ENCODE data around the gene TMEM269. TPM values are rescaled to one million over a fixed set of nuclear protein-coding genes. Genes with fewer than 3 reads are reported as not detected.
"Not testable (repeated sequence)": the region's sequence is repeated elsewhere in the genome, so short reads cannot be mapped to it uniquely, and the experiment has no call there.

Gene TMEM269
- total RNA-seq, 2 experiments from 2014 or later: 0.15 to 0.33 TPM

DNA sequence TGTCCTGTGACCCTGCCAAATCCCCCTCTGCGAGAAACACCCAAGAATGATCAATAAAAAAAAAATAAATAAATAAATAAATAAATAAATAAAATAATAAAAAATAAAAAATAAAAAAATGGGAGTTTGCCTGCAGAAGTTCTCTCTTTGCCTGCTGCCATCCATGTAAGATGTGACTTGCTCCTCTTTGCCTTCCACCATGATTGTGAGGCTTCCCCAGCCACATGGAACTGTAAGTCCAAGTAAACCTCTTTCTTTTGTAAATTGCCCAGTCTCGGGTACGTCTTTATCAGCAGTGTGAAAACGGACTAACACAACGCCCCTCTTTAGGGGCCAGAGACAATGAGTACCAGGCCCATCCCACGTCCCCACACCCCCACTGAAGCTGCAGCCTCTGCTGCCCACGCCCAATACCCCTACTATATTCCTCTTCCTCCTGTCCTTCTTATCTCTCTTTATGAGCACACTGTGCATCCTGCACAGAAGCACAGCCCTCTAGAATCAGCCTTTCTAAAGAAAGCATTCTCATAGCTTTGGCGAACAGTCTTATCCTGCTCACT lies 33.2 kb upstream of the TMEM269 start:
- H3K4me1 Mint-ChIP-seq (ENCODE audit: low read depth); H3K27ac Mint-ChIP-seq; H3K9me3 Mint-ChIP-seq; intact Hi-C loops (cut with micrococcal nuclease); DNase-seq; POLR2A ChIA-PET; H3K4me3 Mint-ChIP-seq; CTCF ChIA-PET; H3K27me3 Mint-ChIP-seq: not testable (repeated sequence)
- peaks cover 58% of the 10 kb centered on the region for H3K36me3 Mint-ChIP-seq

DNA sequence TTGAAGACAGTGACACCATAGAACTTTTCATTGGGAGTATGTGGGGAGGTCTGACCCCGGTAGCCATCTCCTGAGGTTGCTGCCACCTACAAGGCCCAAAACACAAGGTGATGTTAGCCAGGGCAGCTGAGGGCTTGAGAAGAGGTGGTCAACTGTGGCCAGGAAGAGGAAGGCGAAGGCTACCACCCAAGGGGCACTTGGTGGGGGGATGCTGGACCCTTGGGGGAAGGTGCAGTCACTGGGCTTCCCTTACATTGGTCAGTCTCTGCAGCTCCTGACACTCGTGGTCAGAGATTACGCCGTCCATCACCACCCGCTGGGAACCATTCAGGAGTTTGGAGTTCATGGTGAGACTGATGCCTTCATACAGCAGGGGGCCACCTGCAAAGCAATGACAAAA lies 32.5 kb upstream of the TMEM269 start:
- intact Hi-C loops (cut with micrococcal nuclease): no loop called here
- H3K9me3 Mint-ChIP-seq: no peaks in the 10 kb centered on the region
- no peak overlapping the region for H3K27ac Mint-ChIP-seq
- no peaks in the 10 kb centered on the region for H3K4me1 Mint-ChIP-seq (ENCODE audit: low read depth)
- H3K4me3 Mint-ChIP-seq: no peak overlapping the region
- ChIA-PET CTCF (interaction anchor here (0.8 kb wide), 1 partner anchor 161 kb away, joined by 3 read pairs; no protein-coding TSS in a partner anchor), POLR2A (no interaction called here)
- H3K36me3 Mint-ChIP-seq: peaks cover 60% of the 10 kb centered on the region
- H3K27me3 Mint-ChIP-seq: no peaks in the 10 kb centered on the region
- DNase-seq: no peak

DNA sequence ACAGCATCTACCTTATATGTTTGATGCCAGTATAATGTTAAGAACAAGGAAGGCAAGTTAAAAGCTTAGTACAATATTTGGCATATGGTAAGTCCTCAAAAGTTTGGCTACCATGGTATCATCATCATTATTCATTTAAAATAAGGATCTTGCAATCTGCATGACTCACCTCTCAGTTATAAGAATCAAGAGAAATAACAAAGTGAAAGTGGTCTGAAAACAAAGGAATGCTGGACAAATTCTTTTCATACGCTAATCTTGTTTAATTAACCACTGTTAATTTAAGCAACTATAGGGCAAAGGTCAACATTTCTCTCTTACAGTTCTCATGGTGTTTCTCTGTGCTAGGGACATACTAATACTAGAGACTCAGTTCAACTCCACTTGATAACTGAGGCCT lies 31.7 kb upstream of the TMEM269 start:
- ChIA-PET CTCF (interaction anchor here (0.8 kb wide), 1 partner anchor 160 kb away, joined by 3 read pairs; no protein-coding TSS in a partner anchor), POLR2A (no interaction called here)
- H3K4me1 Mint-ChIP-seq (ENCODE audit: low read depth): no peaks in the 10 kb centered on the region
- H3K36me3 Mint-ChIP-seq: peaks cover 61% of the 10 kb centered on the region
- H3K4me3 Mint-ChIP-seq: no peak overlapping the region
- DNase-seq: no peak
- H3K9me3 Mint-ChIP-seq: no peaks in the 10 kb centered on the region
- no peak overlapping the region for H3K27ac Mint-ChIP-seq
- no peaks in the 10 kb centered on the region for H3K27me3 Mint-ChIP-seq
- intact Hi-C loops (cut with micrococcal nuclease): no loop called here

DNA sequence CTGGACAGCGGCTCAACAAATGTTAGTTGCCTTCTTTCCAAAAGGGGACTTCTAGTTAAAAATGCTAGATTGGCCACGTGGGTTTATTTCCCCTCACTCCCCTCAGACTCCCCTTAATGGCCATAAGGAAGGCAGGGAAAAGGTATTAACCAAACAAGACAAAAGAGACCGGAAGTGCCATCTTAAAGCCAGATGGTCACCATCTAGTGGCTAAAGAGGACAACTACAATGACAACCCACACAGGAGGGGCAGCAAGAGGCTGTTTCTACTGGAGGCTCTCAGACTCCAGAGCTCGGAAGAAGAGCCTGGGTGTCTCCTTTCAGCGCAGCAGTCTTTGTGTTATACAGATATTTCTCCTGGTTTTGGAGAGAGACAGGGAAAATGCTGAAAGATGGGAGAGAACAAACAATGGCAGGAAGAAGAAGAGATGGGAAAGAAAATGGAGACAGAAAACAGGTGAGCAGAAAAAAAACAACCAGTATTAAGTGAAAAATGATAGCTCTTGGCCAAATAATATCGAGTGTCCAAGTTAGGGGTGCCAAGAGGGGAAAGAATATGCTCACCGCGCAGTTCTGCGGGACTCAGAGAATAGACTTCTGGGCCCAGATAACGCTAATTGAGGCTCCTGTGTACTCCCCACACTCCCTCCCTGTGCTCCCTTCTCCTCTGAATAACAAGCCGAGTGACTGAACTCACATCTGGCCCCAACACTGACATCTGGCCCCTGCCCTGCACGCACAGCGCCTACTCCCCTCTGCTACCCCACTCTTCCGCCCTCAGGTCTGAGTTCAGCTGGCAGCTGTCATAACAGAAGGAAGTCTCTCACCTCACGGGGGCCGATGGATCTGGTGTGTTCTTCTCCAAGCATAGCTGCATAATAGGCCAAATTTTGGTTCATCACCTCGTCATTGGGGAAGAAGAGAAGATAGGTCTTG lies 27.6 kb upstream of the TMEM269 start:
- Mint-ChIP-seq H3K27ac (no peak overlapping the region), H3K36me3 (peaks cover 40% of the 10 kb centered on the region), H3K9me3 (no peaks in the 10 kb centered on the region), H3K27me3 (no peaks in the 10 kb centered on the region), H3K4me1 (ENCODE audit: low read depth) (no peaks in the 10 kb centered on the region), H3K4me3 (no peak overlapping the region)
- CTCF ChIA-PET: interaction anchor here (1.8 to 3.2 kb wide), 4 partner anchors 9 to 179 kb away, joined by 4 to 12 read pairs (median 11); partner anchors contain the start of genes C1orf50 and P3H1
- intact Hi-C loops (cut with micrococcal nuclease): no loop called here
- POLR2A ChIA-PET: interaction anchor here (0.8 kb wide), 1 partner anchor 10 kb away, joined by 4 read pairs; the partner anchor contains the start of genes C1orf50 and P3H1
- DNase-seq: no peak

DNA sequence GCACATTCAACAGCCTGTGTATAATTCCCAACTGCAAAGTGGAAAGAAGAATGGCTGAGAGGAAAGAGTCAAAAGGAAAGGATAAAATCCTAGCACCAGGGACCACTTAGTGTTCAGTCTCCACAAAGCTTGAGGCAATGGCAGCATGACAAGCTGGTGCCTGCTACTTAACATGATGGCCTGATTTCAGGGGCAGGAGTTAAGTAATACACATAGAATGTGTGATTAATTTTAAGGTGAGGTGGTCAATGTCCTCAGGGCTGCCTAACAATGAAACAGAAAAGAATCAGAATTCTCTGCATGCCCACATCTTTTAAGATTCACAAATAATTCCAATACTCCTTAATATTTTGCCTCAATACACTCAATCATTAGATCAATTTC lies 26.9 kb upstream of the TMEM269 start:
- ChIA-PET POLR2A (interaction anchor here (0.8 kb wide), 1 partner anchor 9 kb away, joined by 4 read pairs; the partner anchor contains the start of genes C1orf50 and P3H1), CTCF (interaction anchor here (1.8 to 3.2 kb wide), 4 partner anchors 9 to 180 kb away, joined by 4 to 12 read pairs (median 11); partner anchors contain the start of genes C1orf50 and P3H1)
- no peak overlapping the region for H3K27ac Mint-ChIP-seq
- no peaks in the 10 kb centered on the region for H3K4me1 Mint-ChIP-seq (ENCODE audit: low read depth)
- H3K9me3 Mint-ChIP-seq: no peaks in the 10 kb centered on the region
- intact Hi-C loops (cut with micrococcal nuclease): no loop called here
- no peaks in the 10 kb centered on the region for H3K27me3 Mint-ChIP-seq
- H3K36me3 Mint-ChIP-seq: peaks cover 33% of the 10 kb centered on the region
- DNase-seq: no peak
- no peak overlapping the region for H3K4me3 Mint-ChIP-seq

DNA sequence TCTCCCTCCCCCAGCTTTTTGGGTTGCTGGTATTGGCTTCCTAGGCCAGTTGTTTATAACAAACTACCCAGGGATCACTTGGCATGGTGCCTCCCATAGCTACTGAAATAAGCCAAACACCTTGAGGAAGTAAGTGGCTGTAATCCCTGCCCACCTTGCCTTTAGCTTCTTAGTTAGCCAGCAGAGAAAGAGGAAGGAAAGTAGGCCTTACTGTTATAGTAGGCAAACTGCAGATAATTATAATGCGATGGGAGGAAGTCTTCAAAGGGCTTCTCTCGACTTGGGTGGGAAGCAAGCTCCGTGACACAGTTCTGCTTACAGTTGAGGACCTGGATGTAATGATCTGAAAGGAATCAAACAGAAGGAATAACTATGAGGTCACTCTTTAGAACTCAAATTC lies 26.1 kb upstream of the TMEM269 start:
- no peaks in the 10 kb centered on the region for H3K9me3 Mint-ChIP-seq
- H3K36me3 Mint-ChIP-seq: peaks cover 33% of the 10 kb centered on the region
- H3K4me3 Mint-ChIP-seq: no peak overlapping the region
- intact Hi-C loops (cut with micrococcal nuclease): no loop called here
- H3K27me3 Mint-ChIP-seq: no peaks in the 10 kb centered on the region
- no peak overlapping the region for H3K27ac Mint-ChIP-seq
- ChIA-PET POLR2A (no interaction called here), CTCF (interaction anchor here (0.6 to 3.2 kb wide), 5 partner anchors 9 to 180 kb away, joined by 3 to 12 read pairs (median 4); no protein-coding TSS in a partner anchor)
- DNase-seq: no peak
- no peaks in the 10 kb centered on the region for H3K4me1 Mint-ChIP-seq (ENCODE audit: low read depth)

DNA sequence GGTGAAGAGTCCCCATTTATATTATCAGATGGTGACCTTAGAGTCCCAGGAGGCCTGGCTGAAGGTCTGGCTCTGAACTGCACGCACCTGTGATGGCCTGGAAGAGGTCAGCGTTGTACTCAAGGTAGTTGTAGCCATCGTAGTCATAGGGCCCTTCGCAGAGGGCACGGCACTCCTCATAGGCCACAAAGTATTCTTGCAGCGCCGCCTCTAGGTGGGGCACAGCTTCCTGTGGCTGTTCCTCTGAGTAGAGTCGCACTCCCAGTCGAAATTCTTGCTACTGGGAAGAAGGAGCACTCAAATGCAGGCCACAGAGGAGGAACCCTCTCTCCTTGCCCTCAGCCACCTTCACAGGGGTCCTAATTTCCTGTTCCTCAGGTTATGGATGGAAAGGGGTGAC lies 25.7 kb upstream of the TMEM269 start:
- H3K4me3 Mint-ChIP-seq: no peak overlapping the region

DNA sequence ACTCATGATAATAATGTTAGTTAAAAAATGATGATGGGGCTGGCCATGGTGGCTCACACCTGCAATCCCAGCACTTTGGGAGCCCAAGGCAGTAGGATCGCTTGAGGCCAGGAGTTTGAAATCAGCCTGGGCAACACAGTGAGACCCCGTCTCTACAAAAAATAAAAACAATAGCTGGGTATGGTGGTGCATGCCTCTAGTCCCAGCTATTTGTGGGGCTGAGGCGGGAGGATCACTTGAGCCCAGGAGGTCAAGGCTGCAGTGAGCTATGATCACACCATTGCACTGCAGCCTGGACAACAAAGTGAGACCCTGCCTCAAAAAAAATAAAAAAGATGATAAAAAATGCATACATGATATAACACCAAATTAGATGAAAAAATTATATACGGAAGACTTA lies 23.2 kb upstream of the TMEM269 start:
- H3K36me3 Mint-ChIP-seq: peaks cover 13% of the 10 kb centered on the region

More for the DNA sequence above, 25.7 kb upstream of the TMEM269 start:
- Mint-ChIP-seq H3K27ac (no peak overlapping the region), H3K27me3 (no peaks in the 10 kb centered on the region), H3K9me3 (no peaks in the 10 kb centered on the region), H3K4me1 (ENCODE audit: low read depth) (no peaks in the 10 kb centered on the region), H3K36me3 (peaks cover 29% of the 10 kb centered on the region)
- intact Hi-C loops (cut with micrococcal nuclease): no loop called here
- CTCF ChIA-PET: interaction anchor here (1.7 to 3.2 kb wide), 3 partner anchors 9 to 181 kb away, joined by 4 to 12 read pairs (median 11); no protein-coding TSS in a partner anchor
- no peak for DNase-seq
- POLR2A ChIA-PET: no interaction called here

DNA sequence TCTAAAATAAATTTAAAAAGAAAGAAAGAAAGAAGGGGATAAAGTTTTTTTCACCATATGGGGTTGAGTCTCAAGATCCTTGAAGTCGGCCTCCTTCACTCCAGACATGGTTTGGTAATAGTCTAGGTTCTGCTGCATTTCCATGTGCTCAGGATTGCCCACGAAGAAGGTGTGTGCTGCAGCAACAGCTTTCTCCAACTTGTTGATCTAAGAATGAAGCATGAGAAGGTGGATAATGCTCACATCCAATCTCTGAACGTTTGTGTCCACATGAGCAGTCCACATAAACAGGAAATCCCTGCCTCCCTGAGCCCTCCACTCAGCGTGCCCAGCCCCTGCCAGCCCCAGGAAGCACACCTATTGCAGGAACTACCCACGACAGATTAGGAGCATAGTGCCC lies 22.5 kb upstream of the TMEM269 start:
- CTCF ChIA-PET: no interaction called here
- POLR2A ChIA-PET: interaction anchor here (0.6 kb wide), 1 partner anchor 84 kb away, joined by 3 read pairs; the partner anchor contains the start of gene ZNF691
- Mint-ChIP-seq H3K27me3 (no peaks in the 10 kb centered on the region), H3K4me1 (ENCODE audit: low read depth) (peaks cover 2% of the 10 kb centered on the region), H3K4me3 (no peak overlapping the region), H3K9me3 (no peaks in the 10 kb centered on the region), H3K36me3 (peaks cover 6% of the 10 kb centered on the region), H3K27ac (no peak overlapping the region)
- no peak for DNase-seq
- intact Hi-C loops (cut with micrococcal nuclease): no loop called here

More for the DNA sequence above, 23.2 kb upstream of the TMEM269 start:
- no peak for DNase-seq
- POLR2A ChIA-PET: no interaction called here
- Mint-ChIP-seq H3K4me3 (no peak overlapping the region), H3K27ac (no peak overlapping the region), H3K4me1 (ENCODE audit: low read depth) (peaks cover 2% of the 10 kb centered on the region), H3K27me3 (no peaks in the 10 kb centered on the region), H3K9me3 (no peaks in the 10 kb centered on the region)
- CTCF ChIA-PET: no interaction called here
- intact Hi-C loops (cut with micrococcal nuclease): no loop called here

DNA sequence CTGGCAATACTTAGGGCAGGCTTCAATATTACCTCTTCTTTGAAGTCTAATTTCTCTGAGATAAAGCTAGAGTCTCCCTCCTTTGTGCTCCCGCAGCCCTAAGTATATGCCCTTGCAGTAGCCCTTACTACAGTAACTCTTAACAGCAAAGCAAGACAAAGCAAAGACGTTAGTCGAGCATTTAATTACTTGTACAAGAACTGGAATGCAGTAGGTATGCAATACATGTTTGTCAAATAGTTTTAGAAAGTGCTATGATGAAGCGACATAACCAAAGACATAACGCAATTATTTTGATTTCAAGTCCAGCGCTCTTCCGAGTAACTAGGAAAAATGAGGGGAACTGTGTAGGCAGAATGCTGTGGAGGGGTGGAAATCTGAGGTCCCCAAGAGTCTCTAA lies 19.5 kb upstream of the TMEM269 start:
- CTCF ChIA-PET: interaction anchor here (0.9 to 3.8 kb wide), 7 partner anchors 12 to 309 kb away, joined by 4 to 29 read pairs (median 11); no protein-coding TSS in a partner anchor
- H3K9me3 Mint-ChIP-seq: no peaks in the 10 kb centered on the region
- peaks cover 25% of the 10 kb centered on the region for H3K4me1 Mint-ChIP-seq (ENCODE audit: low read depth)
- DNase-seq: no peak
- no peaks in the 10 kb centered on the region for H3K27me3 Mint-ChIP-seq
- no peak overlapping the region for H3K4me3 Mint-ChIP-seq
- intact Hi-C loops (cut with micrococcal nuclease): loop anchor here (5.0 kb wide), 2 partner anchors 157 to 308 kb away; partner anchors contain the start of genes PPCS and ZMYND12
- H3K27ac Mint-ChIP-seq: no peak overlapping the region
- H3K36me3 Mint-ChIP-seq: peaks cover 7% of the 10 kb centered on the region
- POLR2A ChIA-PET: interaction anchor here (2.0 to 3.2 kb wide), 4 partner anchors 82 to 107 kb away, joined by 5 to 32 read pairs (median 18); partner anchors contain the start of genes PPIH, YBX1 and ZNF691

DNA sequence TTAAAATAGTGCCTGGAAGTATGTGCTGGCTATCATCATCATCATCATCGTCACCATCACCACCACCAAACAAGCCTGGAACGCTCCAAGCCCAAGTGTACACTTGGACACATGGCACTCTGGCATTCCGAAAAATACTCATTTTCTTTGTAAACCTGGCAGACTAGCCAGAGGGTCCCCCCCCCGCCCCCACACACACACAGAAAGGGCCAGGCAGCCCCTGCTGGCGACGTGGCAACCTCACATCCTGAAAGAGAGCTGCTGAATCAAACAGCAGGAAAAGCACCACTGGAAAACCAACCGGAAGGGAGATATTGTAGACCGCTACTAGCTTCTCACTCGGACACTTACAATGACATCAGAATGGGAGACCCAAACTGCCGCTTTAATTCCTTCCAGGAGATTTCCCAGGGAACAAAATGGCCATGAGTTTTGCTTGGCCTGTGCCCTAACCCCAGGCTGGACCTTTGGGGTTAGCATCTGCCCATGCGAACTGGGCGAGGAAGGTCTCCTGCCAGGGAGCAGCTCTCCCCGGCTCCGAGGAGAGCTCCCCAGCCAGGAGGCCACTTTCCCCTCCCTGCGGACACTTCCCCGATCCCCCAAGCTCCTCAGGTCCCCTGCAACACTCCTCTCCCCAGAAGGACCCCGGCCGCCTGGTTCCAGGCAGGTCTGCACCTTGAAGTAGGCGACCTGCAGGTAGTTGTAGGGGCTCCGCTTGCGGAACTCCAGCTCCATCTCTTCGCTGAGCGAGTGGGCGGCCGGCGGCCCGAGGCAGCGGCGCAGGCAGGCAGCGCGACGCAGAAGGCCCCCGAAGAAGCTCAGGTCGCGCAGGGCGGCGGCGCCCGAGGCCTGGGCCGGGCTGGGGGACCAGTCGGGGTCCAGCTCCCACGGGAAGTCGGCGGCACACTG lies 18.7 kb upstream of the TMEM269 start:
- intact Hi-C loops (cut with micrococcal nuclease): loop anchor here (2.0 to 5.0 kb wide), 5 partner anchors 83 to 407 kb away; partner anchors contain the start of genes CFAP57, EBNA1BP2, PPCS and SLC2A1
- Mint-ChIP-seq H3K36me3 (peaks cover 10% of the 10 kb centered on the region), H3K27ac (peak overlapping the region; percentile 67), H3K4me3 (no peak overlapping the region), H3K4me1 (ENCODE audit: low read depth) (peaks cover 30% of the 10 kb centered on the region), H3K27me3 (no peaks in the 10 kb centered on the region), H3K9me3 (no peaks in the 10 kb centered on the region)
- ChIA-PET CTCF (interaction anchor here (0.6 to 3.8 kb wide), 19 partner anchors 8 to 848 kb away, joined by 3 to 29 read pairs (median 4); partner anchors contain the start of genes ERMAP, HIVEP3, PPIH and SVBP), POLR2A (interaction anchor here (0.6 to 3.2 kb wide), 23 partner anchors 9 to 1325 kb away, joined by 3 to 32 read pairs (median 4); partner anchors contain the start of genes CFAP57, EBNA1BP2, ELOVL1 and ERMAP)
- DNase-seq: peak; percentile 62
